Activated CD4-positive, alpha-beta T cell treated with anti-CD3 and anti-CD28 coated beads, Interleukin-10, Interleukin-2, amounts not matched to agents 100 ng/mL and 50 ng/mL, durations not matched to agents 16 hours and 8 hours (primary cell): ENCODE results near the gene NKG7.

ENCODE experiments used
- DNase-seq: peaks from one replicate; pipeline ENCODE4 v3.0.0-alpha.2; 2020

NKG7 gene

DNA sequence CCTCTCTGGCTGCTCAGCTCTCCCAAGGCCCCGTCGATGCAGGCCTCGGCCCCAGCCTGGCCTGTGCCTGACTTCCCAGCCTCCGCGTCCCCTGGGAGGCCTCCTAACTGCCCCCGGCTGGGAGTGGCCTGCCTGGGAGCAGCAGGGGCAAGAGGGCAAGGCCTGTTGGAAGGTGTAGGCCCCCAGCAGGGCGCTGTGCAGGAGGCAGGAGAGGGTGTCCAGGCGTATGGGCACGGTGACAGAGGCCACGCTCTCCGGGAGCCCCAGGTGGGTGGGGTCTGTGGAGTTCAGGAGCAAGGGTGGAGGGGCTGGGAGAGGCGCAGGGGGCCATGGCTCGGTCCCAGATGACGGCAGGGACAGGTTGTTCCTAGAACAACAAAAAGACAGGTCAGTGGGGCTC lies 16.7 kb upstream of the NKG7 start:
- DNase-seq, result no peak

DNA sequence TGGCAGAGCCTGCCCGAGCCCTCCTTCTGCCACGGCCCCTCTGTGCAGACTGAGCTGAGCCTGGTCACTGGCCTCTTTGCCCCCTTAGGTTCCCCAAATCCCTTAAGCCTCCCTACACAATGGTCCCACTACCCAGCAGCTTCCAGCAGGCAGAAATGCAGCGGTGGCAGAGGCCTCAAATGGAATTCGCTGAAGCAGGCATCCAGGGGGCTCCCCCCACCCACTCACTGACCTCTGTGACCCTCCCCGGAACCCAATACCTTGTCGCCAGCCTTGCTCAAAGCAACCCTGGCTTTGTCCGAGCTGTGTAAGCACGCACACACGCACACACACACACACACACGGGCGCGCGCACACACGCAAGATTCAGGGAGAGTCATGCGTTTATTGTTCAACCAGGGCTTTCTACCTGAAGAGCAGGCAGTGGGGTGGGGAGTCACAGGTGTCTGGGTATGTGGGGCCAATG lies 15.5 kb upstream of the NKG7 start, which contains the start of gene LIM2:
LIM2 (minus strand) TSS at position 51 of the 466 bp plus-strand sequence. CDS start 531 bp downstream, outside the sequence.
- DNase-seq, result no peak

DNA sequence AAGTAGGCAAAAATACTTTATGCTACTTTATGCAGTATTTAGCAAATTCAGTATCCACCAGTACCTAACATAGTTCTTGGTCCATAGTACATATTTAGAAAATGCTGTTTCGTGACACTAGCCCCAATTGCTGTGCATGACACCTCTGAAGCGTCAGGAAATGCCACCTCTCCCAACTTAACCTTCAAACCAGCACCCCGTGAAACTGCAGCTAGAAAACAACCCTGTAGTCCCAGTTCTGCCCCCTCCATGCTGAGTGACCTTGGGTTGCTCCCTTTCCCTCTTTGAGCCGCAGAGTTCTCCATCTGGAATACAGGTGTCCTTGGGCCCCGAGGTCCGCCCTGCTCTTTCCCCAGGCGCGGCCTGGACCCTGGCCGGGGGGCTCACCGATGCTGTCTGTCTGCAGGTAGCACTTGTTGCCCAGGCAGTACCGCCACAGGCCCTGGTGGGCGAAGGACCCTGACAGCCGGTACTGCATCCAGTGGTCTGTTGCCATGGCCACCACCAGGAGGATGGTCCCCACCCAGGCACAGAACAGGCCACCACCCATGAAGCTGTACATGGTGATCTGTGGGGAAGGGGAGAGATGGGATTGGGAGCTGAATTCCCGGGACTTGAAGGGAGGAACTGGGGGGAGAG lies 14.5 kb upstream of the NKG7 start:
- DNase-seq, result no peak

DNA sequence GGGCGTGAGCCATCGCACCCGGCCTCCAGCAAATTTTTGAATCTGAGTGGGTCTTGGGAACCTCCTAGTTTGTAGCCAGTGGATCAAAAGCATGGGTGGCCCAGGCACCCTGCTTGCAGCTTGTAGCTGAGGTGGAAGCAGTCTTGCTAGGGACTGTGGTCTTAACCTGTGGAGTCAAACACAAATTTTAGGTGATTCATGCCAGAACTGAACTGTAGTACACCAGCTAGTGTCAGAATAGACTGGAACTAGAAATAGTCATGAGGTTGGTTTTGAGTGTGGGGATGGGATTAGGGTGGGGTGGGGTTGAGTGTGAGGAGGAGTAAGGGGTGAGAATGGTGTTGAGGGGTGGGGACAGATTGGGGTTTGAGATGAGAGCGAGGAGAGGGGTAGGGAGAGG lies 9.6 kb upstream of the NKG7 start:
- DNase-seq, result no peak

DNA sequence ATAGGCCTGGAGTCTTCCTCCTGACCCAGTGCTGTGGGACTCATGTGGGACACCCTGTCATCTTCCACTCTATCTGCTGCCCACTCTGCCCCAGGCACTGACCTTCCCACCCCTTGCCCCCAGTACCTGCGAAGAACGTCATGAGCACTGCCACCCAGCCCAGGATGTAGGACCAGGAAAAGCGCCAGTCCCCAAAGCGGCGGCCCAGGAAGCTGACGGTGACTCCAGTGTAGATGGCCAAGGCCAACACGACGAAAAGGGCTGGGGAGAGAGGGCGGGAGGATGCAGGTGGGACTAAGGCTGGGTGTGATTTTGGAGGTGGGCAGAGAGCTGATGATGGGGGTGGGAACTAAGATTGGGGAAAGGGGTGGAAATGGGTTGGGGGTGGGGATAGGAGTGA lies 7.9 kb upstream of the NKG7 start:
- no peak for DNase-seq

DNA sequence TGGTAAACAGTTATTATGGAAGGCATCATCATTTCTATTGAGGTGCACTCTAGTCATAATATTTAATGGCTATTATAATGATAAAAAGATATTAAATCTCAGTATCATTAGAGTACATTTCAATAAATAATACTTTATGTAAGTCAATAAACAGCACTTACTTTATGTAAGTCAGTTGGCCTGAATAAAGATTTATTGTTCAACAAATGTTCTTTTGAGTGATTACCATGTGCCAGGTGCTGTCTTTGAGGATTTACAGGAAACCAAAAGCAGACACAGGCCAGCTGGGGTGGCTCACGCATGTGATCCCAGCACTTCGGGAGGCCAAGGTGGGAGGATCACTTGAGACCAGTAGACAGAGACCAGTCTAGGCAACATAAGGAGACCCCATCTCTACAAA lies 5.0 kb upstream of the NKG7 start:
- DNase-seq, result no peak

DNA sequence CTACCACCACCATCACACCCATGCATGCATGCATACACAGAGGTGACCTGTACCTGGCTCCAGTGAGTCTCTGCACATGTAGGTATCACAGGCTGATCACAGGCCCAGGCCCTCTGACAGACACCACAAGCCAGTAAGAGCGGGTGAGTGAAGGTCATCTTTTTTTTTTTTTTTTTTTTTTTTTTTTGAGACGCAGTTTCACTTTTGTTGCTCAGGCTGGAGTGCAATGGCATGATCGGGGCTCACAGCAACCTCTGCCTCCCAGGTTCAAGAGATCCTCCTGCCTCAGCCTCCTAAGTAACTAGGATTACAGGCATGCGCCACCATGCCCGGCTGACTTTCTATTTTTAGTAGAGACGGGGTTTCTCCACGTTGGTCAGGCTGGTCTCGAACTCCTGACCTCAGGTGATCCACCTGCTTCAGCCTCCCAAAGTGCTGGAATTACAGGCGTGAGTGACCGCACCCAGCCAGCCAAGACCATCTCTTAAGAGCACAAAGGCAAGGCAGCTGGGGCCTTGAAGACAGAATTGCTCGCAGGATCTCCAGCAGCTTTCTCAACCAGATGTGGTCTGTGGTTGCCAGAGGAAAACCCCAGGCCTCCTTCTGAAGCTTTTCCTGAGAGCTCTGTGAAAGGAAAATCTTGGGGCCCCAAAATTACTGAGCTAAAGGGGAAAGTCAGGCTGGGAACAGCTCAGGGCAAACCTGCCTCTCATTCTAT lies 3.2 kb upstream of the NKG7 start:
- DNase-seq, result peak; percentile 78

DNA sequence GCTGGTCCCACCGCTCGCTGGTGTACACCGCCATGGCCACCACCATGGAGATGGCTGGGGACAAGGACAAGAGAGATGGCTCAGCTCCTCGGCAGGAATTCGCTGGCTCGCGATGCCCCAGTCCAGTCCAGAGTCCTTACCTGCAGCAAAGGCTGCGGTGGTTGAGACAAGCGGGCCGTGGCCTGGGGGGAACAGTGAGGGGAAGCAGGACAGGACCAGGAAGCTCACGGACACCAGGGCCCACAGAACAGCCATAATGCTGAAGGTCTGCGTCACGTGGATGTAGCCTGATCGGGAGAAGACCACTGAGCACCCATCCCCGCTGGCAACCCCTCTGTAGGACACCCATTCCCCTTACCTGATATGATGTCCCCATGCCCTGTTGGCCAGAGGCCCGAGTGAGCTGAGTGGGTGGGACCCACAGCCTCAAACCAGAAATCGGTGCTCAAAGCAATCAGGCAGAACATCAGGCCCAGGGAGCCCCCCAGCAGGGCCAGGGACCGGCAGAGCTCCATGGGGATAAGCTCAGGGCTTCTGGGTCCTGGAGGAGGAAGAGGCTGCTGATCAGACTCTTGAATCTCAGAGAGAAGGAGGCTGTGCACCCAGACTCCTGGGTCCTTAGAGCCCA lies 319 bp downstream of the NKG7 start:
- DNase-seq, result no peak

DNA sequence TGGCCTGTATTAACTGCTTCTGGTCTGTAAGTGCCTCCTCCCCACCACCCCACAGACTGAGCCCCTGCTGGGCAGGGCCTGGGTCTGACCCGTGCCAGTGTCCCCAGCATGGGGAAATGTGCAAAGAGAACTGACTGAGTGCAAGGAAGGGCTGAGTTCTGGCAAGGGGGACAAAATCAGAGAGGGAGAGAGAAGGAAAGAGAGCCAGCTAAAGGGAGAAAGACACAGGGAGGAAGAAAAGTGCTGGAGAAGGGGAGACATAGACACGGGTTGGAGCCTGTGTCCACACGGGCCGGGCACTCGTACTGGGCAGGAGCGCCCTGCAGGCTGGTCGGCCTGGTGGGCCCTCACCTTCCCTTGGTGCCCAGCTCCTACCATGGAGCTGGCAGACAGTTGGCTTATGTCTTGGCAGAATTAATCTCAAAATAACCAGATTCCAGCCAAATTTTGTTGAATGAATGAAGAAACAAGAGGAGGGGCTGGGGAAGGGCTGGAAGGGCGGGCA lies 1.2 kb downstream of the NKG7 start:
- no peak for DNase-seq

DNA sequence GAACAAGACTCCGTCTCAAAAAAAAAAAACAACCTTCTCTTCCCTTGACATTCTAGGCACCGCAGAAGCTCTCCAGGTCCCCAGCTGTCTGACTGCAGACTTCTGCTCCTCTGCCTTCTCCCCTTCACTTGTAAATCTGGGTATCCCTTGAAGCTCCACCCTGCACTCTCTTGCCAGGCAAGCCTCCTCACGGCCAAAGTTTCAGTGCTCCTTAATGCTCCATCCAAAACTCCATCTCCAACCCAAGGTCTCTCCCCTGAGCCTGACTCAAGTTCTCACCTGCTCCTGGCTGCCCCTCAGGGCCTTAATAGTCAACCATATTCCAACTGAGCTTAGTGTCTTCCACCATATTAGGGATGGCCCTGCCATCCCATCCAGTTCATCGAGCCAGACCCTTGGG lies 2.2 kb downstream of the NKG7 start:
- no peak for DNase-seq

DNA sequence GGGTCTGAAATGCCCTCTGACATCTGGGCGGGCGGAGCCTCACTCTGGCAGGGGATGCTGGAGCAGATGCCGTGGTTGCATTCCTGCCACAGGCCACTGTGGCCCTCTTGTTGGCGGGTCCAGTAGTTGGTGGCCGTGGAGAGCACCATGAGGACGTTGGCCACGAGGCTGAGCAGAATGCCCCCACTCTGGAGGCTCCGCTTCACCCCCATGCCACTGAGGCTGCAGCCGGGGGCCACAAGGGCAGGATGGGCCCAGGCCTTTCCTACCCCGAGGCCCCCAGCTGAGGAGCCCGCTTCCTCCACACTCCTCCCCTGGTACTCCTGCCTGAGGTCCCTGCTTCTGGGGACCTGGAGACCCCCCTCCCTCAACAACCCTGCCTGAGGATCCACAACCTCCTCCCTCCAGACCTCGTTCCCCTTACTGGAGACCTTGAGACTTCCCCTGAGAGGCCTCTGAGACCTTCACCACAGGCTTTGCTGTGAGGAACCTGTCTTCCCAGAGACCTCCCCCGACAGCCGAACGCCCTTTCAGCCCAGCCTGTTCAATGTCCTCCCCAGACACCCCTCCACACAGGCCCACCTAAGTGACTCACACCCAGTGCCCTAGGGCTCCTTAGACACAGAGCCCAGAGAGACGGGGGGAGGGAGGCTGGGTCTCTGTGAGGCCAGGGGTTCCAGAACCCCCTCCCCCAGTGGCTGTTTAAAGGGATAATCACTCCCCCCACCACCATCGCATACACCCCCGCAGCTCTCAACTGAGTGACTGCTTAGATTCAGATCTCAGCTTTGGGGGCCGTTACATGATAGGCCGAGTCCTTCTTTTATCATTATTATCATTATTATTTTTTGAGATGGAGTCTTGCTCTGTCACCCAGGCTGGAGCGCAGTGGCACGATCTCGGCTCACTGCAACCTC lies 3.8 kb downstream of the NKG7 start, which contains the start of gene CLDND2:
CLDND2 (minus strand) TSS at position 638 of the 917 bp plus-strand sequence; CDS start at position 212, 426 bp downstream.
- no peak for DNase-seq

DNA sequence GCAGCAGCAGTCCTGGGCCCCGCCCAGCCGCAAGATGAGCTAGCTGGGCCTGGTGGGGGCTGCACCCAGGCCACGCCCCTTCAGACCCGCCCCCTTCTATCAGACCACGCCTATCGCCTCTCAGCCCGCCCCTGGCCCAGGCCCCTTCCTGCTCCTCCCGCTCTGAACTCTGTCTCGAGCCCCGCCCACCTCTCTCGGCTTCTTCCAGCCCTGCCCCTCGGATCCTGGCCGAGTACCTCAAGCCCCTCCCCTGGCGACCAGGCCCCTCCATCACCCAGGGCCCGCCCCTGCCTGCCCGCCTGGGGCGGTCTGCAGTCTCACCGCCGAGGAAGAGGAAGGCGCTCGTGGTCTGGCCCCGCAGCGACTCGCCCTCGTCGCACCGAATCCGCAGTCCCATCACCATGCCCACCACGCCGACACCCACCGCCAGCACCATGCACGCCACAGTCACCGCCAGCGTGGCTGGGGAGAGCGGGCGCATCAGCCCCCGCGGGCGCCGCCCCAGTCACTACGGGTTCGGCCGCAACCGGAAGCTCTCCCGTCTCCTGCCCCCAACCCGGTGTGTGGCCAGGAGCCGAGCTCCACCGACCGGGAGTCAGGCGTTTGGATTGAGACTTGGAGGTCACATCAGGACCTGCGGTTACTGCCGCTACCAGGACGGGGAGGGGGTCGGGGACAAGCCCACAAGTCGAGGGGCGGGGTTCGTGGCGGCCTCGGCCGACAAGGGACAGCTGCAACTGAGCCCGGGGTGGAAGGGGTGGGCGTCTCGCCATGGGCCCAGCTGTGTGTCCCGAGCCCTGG lies 4.7 kb downstream of the NKG7 start:
- peak; percentile 100 for DNase-seq

DNA sequence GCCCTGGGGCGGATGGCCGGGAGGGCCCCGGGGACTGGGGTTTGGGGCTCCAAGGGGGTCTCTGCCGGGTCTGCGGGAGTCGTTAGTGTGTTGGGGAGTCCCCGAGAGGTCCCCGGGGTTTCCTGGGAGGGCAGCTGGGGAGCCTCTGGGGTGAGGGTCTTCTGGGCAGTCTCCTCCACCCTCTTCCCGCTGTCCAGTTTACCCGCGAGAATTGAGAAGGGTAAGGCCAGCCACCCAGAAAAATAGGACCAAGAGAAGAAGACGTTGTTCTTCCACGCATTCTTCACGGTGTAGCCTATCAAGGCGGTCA lies 5.2 kb downstream of the NKG7 start:
- DNase-seq, result no peak

DNA sequence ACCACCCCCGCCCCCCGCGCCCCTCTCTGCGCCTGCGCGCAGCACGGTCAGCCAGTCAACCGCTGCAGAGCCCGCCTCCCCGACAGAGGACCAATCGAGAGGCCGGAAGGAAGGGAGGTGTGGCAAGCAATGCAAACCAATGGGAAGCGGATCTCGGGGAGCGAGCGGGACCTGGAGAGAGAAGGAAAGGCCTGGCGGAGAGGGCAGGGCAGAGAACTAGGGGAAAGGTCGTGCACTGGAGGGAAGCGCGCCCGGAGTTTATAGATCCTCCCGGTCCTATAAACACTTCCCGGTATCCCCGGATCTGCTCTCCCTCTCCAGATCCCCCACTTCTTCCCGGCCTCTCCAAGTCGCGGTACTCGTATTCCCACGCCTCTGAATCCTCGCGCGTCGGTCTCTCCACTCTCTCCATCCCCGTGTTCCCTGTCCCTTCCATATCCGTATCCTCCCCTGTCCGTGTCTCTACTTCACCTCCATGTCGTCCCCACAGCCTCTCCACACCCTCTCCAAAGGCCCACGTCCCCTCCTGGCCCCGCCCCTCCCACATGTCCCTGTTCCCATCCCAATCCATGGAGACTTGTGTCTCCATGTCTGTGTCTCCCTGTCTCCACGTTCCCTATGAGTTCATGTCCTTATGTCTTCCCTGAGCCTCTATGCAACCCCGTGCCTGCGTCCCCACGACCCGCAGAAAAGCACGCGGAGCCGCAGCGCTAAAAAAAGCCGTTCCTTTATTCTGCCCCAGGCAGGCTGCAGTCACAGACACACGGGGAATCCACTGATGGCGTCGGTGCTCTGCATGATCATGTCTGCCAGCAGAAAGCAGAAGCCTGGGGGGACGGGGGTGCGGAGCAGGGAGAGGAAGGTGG lies 5.8 kb downstream of the NKG7 start:
- peak; percentile 99 for DNase-seq

DNA sequence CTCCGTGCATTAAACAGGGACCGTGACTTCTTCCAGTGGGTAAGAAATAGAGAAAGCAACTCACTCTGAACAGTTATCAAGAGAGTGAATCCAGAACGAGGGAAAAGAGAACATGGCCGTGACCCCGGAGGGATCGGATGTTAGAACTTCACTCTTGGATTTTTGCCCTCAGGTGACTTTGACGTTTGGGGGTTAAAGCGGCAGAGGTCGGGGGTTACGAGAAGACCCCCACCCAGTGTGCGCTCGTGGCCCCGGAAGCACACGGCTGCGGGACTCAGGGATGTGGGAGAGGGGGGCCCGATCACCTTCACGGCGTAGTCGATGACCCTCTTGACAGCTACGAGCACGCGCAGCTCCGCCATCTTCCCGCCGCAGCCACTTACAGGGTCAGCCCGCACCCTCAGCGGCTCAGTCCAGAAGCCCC lies 6.5 kb downstream of the NKG7 start, which contains the start of gene ETFB:
ETFB (minus strand) TSS at position 424 of the 424 bp plus-strand sequence; CDS start at position 362, 62 bp downstream.
- DNase-seq, result no peak

DNA sequence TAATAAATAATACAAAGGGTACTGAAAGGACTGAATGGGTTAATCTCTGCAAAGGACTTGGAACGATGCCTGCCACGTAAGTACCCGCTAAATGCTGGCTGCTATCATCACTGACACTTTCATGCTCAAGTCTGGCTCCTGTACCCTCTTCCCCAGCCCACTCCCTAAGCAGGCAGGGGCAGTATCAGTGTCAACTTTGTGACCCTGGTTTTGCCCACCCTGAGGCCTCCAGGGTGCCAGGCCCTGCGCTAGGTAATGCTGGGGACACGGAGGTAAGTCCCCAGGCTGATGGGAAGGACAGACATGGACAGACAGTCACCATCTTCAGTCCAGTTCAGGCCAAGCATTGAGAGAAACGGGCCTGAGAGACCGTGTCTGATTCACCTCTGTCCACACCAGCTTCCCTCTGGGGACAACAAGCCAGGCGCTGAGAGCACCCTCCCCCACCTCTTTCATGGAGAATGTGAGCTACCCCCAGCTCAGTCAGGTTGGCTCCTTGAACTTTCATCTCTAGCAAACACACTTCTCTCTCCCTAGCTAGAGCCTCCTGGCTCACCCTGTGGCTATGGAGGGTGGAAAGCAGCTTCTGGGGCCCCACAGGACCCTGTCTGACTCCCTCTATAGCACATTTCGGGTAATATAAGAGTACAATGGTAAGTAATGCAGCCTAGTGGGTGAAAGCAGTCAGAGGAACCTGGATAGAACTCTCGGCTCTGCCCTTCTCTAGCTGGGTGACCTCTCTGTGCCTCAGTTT lies 7.1 kb downstream of the NKG7 start:
- peak; percentile 38 for DNase-seq

DNA sequence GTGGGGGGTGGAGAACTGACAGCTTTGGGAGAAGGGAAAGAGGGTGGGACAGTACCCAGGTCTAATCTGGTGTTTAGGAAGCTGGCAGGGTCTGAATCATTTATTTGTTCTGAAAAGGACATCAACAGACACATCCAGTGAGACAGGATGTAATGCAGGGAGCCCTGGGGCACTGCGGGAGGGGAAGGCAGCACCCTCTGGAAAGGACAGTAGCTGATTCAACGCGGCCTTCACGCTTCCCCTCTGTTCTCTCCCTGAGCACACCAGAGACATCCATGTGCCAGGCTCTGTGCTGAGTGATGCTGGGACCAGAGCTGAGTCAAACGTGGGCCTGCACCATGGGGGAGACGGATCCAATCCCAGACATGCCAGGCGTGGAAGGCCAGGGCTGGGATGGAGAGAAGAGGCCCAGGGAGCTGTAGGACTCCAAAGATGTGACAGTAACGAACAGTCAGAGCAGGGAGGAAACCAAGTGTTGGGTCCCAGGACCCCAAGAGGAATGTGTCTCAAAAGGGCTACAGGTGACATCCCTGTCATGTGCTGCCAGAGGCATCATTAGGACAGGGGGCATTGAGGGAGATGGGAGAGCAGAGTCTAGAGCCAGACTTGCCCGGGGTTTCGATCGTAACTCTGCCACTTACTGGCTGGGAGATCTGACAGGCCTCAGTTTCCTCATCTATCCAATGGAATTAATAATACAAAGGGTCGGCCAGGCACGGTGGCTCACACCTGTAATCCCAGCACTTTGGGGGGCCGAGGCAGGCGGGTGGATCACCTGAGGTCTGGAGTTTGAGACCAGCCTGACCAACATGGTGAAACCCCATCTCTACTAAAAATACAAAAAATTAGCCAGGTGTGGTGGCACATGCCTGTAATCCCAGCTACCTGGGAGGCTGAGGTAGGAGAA lies 8.0 kb downstream of the NKG7 start:
- DNase-seq, result no peak

DNA sequence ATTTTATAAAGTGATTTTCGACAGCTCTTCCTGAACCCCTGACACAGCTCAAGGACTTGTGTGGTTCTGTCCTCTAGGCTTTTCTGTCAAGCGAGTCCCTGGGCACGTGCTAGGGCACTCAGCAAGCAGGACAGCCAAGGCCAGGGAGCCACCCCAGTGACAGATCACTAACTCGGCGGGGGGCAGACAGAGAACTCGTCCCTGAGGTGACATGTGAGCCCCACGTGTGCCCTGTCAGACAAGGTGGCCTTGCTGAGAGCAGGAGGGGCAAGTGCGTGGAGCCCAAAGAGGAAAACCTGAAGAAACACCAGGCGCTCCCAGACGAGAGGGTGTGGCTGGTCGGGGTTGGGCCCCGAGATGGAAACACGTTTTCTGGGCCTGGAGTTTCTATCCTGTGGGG lies 11.2 kb downstream of the NKG7 start:
- no peak for DNase-seq

DNA sequence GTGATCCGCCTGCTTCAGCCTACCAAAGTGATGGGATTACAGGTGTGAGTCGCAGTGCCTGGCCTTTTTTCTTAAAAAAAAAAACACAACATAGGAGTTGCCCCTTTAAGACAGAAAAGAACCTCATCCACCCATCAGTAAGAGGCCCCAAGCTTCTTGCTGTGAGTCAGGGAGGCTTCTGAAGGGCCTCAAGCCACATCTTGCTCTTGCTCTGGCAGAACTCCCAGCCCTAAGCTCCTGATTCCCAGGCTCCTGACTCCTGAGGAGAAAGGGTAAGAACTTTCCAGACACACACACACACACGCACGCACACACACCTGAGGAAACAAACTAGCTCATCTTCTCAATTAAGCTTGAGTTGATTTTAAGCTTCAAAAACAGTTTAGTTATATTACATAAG lies 13.2 kb downstream of the NKG7 start:
- no peak for DNase-seq
